ENCODE results near the gene OSM.

OSM gene

DNA sequence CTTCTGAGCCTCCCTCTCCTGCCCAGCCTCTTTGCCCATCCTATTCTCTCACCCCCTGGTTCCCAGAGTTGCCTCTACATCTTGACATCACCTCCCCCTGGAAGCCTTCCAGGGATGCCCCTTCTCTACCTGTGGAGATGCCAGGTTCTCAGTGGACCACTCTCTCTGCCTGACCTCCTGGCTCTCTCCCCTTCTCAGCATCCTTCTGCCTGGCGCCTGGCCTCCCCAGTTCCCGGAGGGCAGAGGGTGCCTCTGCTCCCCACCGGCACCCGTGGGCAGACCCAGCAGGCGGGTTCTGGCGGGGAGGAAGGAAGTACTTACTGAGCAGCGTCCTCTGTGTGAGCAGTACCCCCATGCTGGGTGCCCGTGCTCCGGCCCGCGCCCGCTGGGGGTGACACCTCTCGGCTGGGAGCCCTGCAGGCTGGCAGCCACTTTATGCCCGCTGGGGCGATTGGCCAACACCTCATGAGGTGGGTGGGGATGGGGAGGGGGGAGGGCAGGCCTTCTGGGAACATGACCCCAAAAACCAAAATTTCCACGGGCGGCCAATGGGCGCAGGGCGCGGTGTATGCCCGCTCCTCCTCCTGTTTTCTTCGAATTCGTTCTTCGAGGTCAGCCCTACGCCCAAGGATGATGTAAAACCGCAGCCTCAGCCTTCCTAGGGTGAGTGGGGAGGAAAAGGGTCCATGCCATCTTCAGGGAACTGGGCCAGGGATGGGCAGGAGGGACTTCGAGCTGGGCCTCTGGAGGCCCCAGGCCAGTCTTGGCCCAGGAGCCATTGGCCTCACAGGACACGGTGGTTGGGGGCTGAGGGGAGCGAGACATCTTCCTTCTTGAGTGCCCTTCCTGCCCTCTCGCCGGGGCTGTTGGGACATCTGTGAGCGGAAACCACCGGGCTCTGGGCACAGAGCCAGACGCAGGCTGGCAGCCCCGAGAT is at the start of gene OSM:
Gene OSM (minus strand): TSS at position 407 of the 937 bp plus-strand sequence. CDS start 52 bp downstream, at position 355.
- H3K9ac ChIP-seq: no peak within 1 kb of the TSS
- no peak within 1 kb of the TSS for H3K4me2 ChIP-seq (ENCODE audit: low read length)
- H3K4me3 ChIP-seq (ENCODE audit: low read depth, low read length): no peak within 1 kb of the TSS
- H3K4me1 ChIP-seq: peaks cover 3% of the 10 kb centered on the region
- no peak within 1 kb of the TSS for H2AFZ ChIP-seq
- no peaks in the 10 kb centered on the region for H3K36me3 ChIP-seq (ENCODE audit: control insufficient read depth, insufficient read depth, low read length)
- TF ChIP-seq CTCF (IDR thresholded peaks at IDR 0.05): no peak
- peak within 1 kb of the TSS; percentile 36 for H3K27ac ChIP-seq
- H3K27me3 ChIP-seq (ENCODE audit: control insufficient read depth, insufficient read depth, low read length): no peaks in the 10 kb centered on the region
- no peaks in the 10 kb centered on the region for H3K9me3 ChIP-seq (ENCODE audit: control insufficient read depth, low read length)
- H3K79me2 ChIP-seq: no peaks in the 10 kb centered on the region

DNA sequence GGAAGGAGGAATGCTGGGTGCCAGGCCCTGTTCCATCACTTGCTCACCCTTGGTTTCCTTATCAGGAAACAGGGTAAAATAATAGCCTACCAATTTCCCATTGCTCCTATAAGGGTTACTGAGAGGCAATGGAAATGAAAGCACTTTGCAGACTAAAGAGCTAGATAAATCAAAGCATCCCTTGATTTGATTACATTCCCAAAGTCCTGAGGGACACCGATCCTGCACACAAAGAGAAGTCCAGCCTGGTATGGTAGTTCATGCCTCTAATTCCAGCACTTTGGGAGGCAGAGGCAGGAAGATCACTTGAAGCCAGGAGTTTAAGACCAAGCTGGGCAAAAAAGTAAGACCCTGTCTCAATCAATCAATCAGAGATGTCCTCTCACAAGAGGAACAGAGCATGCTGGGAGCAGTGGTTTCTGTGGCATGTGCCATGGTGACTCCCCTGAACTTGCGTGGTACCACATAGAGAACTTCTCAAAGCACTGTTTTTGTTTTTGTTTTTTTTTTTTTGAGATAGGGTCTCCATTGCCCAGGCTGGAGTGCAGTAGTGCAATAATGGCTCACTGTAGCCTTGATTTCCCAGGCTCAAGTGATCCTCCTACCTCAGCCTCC is 49.4 kb upstream of the OSM start:
- Histone ChIP-seq H3K4me2 (ENCODE audit: low read length) (no peak overlapping the region), H3K27ac (no peak overlapping the region), H3K4me1 (peaks cover 43% of the 10 kb centered on the region), H3K9ac (no peak overlapping the region), H3K27me3 (ENCODE audit: control insufficient read depth, insufficient read depth, low read length) (no peaks in the 10 kb centered on the region), H3K79me2 (peaks cover 30% of the 10 kb centered on the region), H2AFZ (no peak overlapping the region), H3K9me3 (ENCODE audit: control insufficient read depth, low read length) (no peaks in the 10 kb centered on the region), H3K4me3 (ENCODE audit: low read depth, low read length) (no peak overlapping the region), H3K36me3 (ENCODE audit: control insufficient read depth, insufficient read depth, low read length) (no peaks in the 10 kb centered on the region)
- no peak for TF ChIP-seq CTCF (IDR thresholded peaks at IDR 0.05)

DNA sequence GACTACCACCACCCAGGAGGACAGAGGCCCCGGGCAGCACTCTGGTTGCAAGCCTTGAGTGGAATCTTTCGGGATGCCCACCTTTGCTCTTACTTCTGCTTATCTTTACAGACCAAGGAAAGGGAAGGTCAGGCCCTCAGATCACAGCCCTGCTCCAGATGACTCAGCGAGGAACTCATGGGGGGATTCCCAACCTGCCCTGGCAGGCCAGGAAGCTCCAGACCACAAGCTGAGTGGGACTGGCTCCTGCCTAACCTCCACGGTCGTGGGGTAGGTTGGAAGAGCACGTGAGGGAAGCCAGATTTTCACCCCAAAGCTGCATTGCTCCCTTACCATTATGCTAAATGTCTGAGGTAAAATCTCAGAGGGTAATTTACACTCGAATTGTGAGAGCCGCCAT is 48.3 kb upstream of the OSM start:
- peaks cover 21% of the 10 kb centered on the region for H3K79me2 ChIP-seq
- no peak overlapping the region for H2AFZ ChIP-seq
- no peaks in the 10 kb centered on the region for H3K36me3 ChIP-seq (ENCODE audit: control insufficient read depth, insufficient read depth, low read length)
- H3K4me3 ChIP-seq (ENCODE audit: low read depth, low read length): no peak overlapping the region
- H3K9me3 ChIP-seq (ENCODE audit: control insufficient read depth, low read length): no peaks in the 10 kb centered on the region
- H3K27me3 ChIP-seq (ENCODE audit: control insufficient read depth, insufficient read depth, low read length): no peaks in the 10 kb centered on the region
- H3K4me2 ChIP-seq (ENCODE audit: low read length): no peak overlapping the region
- H3K4me1 ChIP-seq: peaks cover 42% of the 10 kb centered on the region
- no peak overlapping the region for H3K9ac ChIP-seq
- no peak for TF ChIP-seq CTCF (IDR thresholded peaks at IDR 0.05)
- no peak overlapping the region for H3K27ac ChIP-seq

DNA sequence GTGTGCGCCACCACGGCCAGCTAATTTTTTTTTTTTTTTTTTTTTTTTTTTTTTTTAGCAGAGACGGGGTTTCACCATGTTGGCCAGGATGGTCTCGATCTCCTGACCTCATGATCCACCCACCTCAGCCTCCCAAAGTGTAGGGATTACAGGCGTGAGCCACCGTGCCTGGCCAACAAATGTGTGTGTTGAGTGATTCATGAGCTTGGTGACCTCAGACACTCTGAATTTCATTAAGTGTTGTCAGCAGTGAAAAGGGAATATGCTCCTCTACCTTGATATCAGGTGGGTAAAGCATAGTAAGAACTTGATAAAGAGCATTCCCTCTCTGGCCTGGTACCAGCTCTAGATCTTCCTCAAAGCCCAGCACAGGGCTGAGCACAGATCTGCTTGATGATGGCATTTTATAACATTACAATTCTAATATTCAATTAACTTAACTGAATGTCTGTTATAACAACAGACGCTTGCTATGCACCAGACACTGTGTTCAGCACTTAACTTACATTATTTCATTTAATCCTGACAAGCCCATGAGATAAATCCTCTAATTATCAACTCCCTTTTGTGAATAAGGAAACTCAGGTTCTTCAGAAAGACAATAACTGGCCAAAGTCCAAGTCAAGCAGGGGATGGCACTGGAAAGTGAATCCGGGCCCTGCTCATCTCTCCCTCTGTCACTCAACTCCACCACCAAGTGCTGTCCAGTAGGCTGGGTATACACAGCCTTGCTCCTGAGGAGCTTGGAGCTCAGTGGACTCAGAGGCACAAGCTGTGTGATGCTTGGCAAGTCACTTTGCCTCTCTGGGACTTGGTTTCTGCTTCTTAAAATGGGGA is 47.1 kb upstream of the OSM start:
- Histone ChIP-seq H3K27ac (peak overlapping the region; percentile 32), H3K4me1 (peaks cover 43% of the 10 kb centered on the region)

More for the DNA sequence above, 47.1 kb upstream of the OSM start:
- Histone ChIP-seq H3K36me3 (ENCODE audit: control insufficient read depth, insufficient read depth, low read length) (no peaks in the 10 kb centered on the region), H2AFZ (no peak overlapping the region), H3K9me3 (ENCODE audit: control insufficient read depth, low read length) (no peaks in the 10 kb centered on the region), H3K4me3 (ENCODE audit: low read depth, low read length) (no peak overlapping the region), H3K9ac (no peak overlapping the region), H3K79me2 (peaks cover 28% of the 10 kb centered on the region), H3K27me3 (ENCODE audit: control insufficient read depth, insufficient read depth, low read length) (no peaks in the 10 kb centered on the region), H3K4me2 (ENCODE audit: low read length) (no peak overlapping the region)
- TF ChIP-seq CTCF (IDR thresholded peaks at IDR 0.05): no peak
